Mammary epithelial cell (primary cell): ENCODE results near the gene ADRM1.

Experiments
- EZH2 ChIP-seq: IDR thresholded peaks from 2 replicates; pipeline ENCODE4 v1.6.1; 2012; ENCODE audit warnings: low read length, inconsistent platforms, borderline replicate concordance
- TF ChIP-seq, protein P1 (sequence below), 2 donors: IDR thresholded peaks in 1 of 2; conservative IDR thresholded peaks in 1 of 2; 2 replicates each; pipeline ENCODE4 v1.5.1; 2011 to 2012; ENCODE audit warnings: inconsistent platforms in 2 of 2, low read length in 2 of 2, mild to moderate bottlenecking in 2 of 2, control low read depth in 1 of 2, low read depth in 1 of 2; ENCODE audit not compliant: insufficient read depth in 1 of 2; ENCODE audit errors: extremely low read depth in 1 of 2

DNA sequence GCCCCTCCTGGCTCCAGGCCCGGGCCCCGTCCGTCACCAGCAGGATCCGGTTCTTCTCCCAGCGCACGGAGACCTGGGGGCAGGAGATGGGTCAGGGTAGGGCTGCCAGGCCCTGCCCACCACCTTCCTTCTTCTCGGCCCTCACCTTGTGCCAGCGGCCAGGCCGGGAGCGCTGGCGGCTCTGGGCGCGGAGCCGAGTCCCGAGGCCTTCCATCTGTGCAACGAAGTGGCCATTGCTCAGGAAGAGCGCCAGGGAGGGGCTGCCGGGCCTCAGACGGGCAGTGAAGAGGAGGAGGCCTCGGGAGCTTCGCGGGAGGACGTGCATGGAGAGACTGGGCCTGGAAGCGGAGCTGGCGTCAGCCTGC lies 7.9 kb downstream of the ADRM1 start:
- TF ChIP-seq, protein P1, sequence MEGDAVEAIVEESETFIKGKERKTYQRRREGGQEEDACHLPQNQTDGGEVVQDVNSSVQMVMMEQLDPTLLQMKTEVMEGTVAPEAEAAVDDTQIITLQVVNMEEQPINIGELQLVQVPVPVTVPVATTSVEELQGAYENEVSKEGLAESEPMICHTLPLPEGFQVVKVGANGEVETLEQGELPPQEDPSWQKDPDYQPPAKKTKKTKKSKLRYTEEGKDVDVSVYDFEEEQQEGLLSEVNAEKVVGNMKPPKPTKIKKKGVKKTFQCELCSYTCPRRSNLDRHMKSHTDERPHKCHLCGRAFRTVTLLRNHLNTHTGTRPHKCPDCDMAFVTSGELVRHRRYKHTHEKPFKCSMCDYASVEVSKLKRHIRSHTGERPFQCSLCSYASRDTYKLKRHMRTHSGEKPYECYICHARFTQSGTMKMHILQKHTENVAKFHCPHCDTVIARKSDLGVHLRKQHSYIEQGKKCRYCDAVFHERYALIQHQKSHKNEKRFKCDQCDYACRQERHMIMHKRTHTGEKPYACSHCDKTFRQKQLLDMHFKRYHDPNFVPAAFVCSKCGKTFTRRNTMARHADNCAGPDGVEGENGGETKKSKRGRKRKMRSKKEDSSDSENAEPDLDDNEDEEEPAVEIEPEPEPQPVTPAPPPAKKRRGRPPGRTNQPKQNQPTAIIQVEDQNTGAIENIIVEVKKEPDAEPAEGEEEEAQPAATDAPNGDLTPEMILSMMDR (conservative IDR thresholded peaks at IDR 0.05 in 1 of 2, IDR thresholded peaks at IDR 0.05 in 1 of 2; ENCODE audit: extremely low read depth in 1 of 2, insufficient read depth in 1 of 2, low read depth in 1 of 2, low read length in 2 of 2): no peak
- TF ChIP-seq EZH2: no peak
